ENCODE results near the gene MSH5.

MSH5 gene

DNA sequence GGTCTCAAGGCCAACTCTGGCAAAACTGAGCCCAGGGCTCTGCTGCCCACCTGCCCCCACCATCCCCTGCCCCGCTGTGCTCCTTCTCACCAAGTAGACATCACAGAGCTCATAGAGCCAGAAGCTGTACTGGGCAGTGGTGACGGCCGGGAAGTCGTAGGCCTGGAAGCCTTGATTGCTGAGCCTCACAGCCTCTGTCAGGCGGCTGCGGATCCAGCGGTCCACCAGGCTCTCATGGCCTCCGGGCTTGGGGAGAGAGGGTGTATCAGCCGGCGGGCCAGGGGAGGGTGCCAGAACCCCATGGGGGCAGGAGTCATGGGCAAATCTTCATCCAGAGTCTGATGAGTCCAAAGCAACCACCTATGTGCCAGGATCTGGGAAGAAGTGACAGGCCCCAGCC lies 40.1 kb downstream of the MSH5 start:
- intact Hi-C loops (cut with DNase I; ENCODE audit: low total_unique reads) = no loop called here
- Histone ChIP-seq H3K4me3 (no peak overlapping the region), H3K36me3 (peaks cover 44 to 70% (median 69%) of the 10 kb centered on the region in 3 donors)

DNA sequence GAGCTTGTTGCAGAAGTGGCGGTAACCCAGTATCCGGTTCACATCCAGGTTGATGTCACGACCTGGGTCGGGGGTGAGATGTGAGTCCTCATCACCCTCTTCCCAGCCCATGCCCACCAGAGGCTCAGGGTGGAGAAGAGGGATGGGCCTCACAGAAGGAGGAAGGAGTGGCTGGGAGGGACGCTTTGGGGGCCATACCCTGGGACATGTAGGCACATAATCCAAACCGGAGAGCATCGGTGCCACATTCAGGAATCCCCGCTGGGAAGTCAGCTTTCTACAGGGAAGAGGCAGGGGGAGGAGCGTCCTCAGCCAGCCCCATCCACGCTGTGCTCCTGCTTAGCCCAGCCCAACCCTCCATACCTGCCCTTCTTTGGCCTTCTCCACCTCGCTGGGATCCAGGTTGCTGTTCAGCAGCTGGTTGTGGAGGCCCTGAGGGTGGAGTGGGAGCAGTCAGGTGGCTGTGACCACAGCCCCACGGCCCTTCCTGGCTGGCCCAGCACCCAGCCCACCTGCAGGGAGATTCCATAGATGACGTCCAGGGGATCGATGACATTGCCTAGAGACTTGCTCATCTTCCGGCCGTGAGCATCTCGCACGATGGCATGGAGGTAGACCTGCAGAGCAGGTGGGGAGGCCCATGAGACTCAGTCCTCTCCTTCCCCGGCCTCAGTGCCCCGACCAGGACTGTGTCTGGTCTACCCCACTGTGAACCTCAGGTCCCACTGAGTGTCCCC lies 40.9 kb downstream of the MSH5 start:
- intact Hi-C loops (cut with DNase I; ENCODE audit: low total_unique reads) = no loop called here
- no peaks in the 10 kb centered on the region for H3K9me3 ChIP-seq
- H3K27me3 ChIP-seq = no peaks in the 10 kb centered on the region
- peaks cover 0 to 12% (median 8%) of the 10 kb centered on the region in 4 donors for H3K4me1 ChIP-seq
- TF ChIP-seq, protein P1, sequence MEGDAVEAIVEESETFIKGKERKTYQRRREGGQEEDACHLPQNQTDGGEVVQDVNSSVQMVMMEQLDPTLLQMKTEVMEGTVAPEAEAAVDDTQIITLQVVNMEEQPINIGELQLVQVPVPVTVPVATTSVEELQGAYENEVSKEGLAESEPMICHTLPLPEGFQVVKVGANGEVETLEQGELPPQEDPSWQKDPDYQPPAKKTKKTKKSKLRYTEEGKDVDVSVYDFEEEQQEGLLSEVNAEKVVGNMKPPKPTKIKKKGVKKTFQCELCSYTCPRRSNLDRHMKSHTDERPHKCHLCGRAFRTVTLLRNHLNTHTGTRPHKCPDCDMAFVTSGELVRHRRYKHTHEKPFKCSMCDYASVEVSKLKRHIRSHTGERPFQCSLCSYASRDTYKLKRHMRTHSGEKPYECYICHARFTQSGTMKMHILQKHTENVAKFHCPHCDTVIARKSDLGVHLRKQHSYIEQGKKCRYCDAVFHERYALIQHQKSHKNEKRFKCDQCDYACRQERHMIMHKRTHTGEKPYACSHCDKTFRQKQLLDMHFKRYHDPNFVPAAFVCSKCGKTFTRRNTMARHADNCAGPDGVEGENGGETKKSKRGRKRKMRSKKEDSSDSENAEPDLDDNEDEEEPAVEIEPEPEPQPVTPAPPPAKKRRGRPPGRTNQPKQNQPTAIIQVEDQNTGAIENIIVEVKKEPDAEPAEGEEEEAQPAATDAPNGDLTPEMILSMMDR (IDR thresholded peaks at IDR 0.05) = no peak
- no peak overlapping the region for H3K27ac ChIP-seq
- peaks cover 52 to 78% (median 77%) of the 10 kb centered on the region in 3 donors for H3K36me3 ChIP-seq
- H3K4me3 ChIP-seq = no peak overlapping the region
- no peak for DNase-seq

More for the DNA sequence above, 40.1 kb downstream of the MSH5 start:
- DNase-seq = no peak
- Histone ChIP-seq H3K9me3 (no peaks in the 10 kb centered on the region), H3K27me3 (no peaks in the 10 kb centered on the region), H3K27ac (no peak overlapping the region), H3K4me1 (peaks cover 0 to 12% (median 8%) of the 10 kb centered on the region in 4 donors)
- TF ChIP-seq, protein P1 (IDR thresholded peaks at IDR 0.05) = no peak

DNA sequence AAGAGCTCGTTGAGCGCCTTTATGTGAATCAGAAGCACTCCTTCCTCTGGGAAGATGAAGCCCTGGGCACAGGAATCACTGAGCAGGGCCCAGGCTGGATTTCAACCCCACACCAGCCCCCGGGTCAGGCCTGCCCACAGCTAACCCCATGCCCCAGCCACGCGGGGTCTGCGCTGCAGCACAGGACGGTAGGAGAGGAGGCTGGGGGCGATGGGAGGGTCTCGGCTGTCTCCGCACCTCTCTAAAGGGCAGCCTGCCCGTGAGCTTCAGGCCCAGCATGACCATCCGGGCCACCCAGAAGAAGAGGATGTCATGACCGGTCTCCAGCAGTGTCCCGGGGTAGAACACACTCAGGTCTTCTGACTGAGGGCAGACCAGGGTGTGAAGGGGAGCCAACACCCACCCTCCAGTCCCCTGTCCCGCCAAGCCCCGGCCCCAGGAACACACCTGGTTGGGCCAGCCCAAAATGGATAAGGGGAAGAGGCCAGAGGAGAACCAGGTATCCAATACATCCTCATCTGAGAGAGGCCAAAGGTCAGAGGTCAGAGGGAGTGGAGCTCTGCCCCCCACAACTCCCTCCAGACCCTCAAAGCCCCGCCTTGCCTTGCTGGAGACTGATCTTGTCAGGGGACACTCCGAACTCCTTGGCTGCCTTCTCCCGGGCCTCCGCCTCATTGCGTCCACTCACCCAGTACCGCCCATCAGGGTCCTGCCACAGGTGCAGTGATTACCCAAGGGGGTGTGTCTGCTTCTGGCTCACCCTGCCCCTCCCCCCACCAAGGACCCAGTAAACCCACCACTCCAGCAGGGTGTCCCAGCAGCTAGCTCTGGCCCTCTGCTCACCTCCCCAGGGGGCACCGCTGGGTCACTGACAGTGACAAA lies 41.7 kb downstream of the MSH5 start:
- Histone ChIP-seq H3K9me3 (no peaks in the 10 kb centered on the region), H3K4me3 (no peak overlapping the region), H3K27ac (no peak overlapping the region), H3K36me3 (peaks cover 52 to 80% (median 79%) of the 10 kb centered on the region in 3 donors), H3K4me1 (peaks cover 0 to 11% (median 8%) of the 10 kb centered on the region in 4 donors), H3K27me3 (no peaks in the 10 kb centered on the region)
- intact Hi-C loops (cut with DNase I; ENCODE audit: low total_unique reads) = no loop called here
- DNase-seq = no peak
- TF ChIP-seq, protein P1 (IDR thresholded peaks at IDR 0.05) = no peak

DNA sequence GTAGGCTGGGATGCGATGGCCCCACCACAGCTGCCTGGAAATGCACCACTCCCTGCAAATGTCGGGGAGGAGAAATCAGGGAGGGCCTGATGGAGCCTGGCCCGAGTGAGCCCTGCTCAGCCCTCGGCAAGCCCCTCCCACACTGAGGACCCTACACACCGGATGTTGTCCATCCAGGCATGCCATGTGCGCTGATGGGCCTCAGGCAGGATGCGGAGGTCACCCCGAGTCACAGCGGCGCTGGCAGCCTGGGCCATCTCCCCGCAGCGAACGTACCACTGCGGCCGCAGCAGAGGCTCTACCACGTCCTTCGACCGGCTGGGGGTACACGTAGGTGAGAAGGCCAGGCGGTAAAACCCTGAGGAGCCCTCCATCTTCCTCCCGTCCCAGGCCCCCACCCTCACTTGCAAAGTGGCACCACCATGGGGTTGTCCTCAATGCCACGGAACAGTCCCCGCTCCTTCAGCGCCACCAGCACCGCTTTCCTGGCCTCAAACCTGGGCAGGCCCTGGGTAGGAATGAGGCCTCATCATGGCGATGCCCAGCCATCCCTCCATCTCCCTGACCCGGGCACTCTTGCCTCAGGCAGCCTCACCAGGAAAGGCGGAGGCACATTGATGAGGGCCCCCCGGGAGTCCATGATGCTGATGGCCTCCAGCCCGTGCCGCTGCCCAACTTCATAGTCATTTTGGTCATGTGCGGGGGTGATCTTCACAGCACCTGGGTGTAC lies 42.5 kb downstream of the MSH5 start:
- no peaks in the 10 kb centered on the region for H3K9me3 ChIP-seq
- no peaks in the 10 kb centered on the region for H3K27me3 ChIP-seq
- peaks cover 54 to 82% (median 79%) of the 10 kb centered on the region in 3 donors for H3K36me3 ChIP-seq
- intact Hi-C loops (cut with DNase I; ENCODE audit: low total_unique reads) = no loop called here
- peaks cover 0 to 3% (median 1%) of the 10 kb centered on the region in 4 donors for H3K4me1 ChIP-seq
- DNase-seq = no peak
- H3K4me3 ChIP-seq = no peak overlapping the region
- TF ChIP-seq, protein P1 (IDR thresholded peaks at IDR 0.05) = no peak
- no peak overlapping the region for H3K27ac ChIP-seq

DNA sequence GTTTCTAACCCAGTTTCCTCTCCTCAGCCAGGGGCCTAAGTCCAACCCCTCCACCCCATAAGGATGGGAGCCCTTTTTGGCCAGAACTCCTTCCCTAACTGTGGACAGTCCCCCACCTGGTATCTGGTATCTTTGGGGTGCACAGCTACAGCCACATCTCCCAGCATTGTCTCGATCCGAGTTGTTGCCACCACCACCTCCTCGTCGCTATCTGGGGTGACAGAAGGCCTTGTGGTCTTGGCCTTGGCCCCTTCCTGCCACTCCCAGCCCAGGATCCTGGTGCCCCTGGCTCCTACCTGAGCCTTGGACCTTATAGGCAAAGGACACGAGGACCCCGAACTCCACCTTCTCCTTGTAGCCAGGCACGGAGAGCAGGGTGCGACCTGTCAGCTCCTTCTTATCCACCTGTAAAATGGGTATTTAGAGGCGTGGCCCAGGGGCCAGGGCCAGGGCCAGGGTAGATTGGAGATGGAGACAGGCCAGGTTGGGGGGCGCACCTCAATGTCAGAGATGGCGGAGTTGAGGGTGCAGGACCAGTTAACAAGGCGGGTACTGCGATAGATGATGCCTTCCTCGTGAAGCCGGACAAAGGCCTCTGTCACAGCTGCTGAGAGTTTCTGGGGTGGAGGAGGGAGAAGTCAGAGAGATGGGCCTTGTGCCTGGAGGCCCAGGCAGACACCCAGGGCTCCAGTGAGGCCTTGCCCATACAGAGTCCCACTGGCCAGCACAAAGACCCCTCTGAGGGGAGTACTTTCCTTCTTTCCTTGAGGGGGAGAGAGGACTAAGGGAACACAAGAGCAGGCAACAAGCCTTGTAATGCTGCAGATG lies 44.5 kb downstream of the MSH5 start:
- H3K9me3 ChIP-seq = no peaks in the 10 kb centered on the region
- DNase-seq = no peak
- H3K27ac ChIP-seq = no peak overlapping the region
- H3K36me3 ChIP-seq = peaks cover 56 to 77% (median 66%) of the 10 kb centered on the region in 3 donors
- no peak overlapping the region for H3K4me3 ChIP-seq
- TF ChIP-seq, protein P1 (IDR thresholded peaks at IDR 0.05) = no peak
- H3K27me3 ChIP-seq = no peaks in the 10 kb centered on the region
- intact Hi-C loops (cut with DNase I; ENCODE audit: low total_unique reads) = no loop called here
- no peaks in the 10 kb centered on the region for H3K4me1 ChIP-seq
